Measurements from ENCODE around the gene KMT5C. TPM values are rescaled to one million over a fixed set of nuclear protein-coding genes. Genes with fewer than 3 reads are reported as not detected.
A peak's percentile ranks its signal among the peaks of the same experiment; 100 is the strongest.

The KMT5C gene
- total RNA-seq, 1 experiment from 2014 or later, result 63.1 TPM

GRCh38 chr19:55316646-55317045 lies 23.0 kb upstream of the KMT5C start:
- Mint-ChIP-seq H3K4me1 (peaks cover 9% of the 10 kb centered on the region), H3K27me3 (ENCODE audit: low read depth) (peaks cover 12% of the 10 kb centered on the region), H3K9me3 (no peaks in the 10 kb centered on the region), H3K27ac (no peak overlapping the region), H3K4me3 (no peak overlapping the region), H3K36me3 (no peaks in the 10 kb centered on the region)
- CTCF ChIA-PET, result interaction anchor here (0.8 to 1.6 kb wide), 2 partner anchors 15 to 32 kb away, joined by 3 to 7 read pairs; no protein-coding TSS in a partner anchor
- no peak for ATAC-seq
- TF ChIP-seq FOXK1 (CRISPR knock-in tag; IDR thresholded peaks at IDR 0.05) (no peak), NFATC4 (CRISPR knock-in tag; IDR thresholded peaks at IDR 0.05) (no peak)
- POLR2A ChIA-PET, result no interaction called here
- DNase-seq (ENCODE audit: low spot score), result no peak

DNA sequence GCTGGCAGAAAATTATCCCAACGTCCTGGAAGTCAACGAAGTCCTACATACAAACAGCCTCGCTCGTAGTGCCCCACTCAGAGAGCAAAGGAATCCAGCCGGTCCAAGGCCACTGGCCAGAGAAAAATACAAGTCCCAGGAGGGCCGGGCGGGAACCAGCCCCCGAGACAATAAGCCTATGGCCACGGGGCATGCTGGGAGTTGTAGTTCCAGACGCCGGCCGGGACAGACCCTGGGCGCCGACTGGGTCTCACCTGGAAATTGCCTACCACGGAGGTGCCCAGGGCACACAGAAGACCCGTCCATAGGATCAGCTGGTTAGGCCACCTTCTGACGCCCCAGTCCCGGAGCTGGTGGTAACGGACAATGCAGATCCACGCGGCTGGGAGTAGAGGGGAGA lies 19.9 kb upstream of the KMT5C start:
- ATAC-seq, result peak; percentile 98
- Mint-ChIP-seq H3K36me3 (no peaks in the 10 kb centered on the region), H3K4me3 (peak overlapping the region; percentile 71), H3K4me1 (peaks cover 18% of the 10 kb centered on the region), H3K27ac (peak overlapping the region; percentile 39), H3K27me3 (ENCODE audit: low read depth) (peaks cover 27% of the 10 kb centered on the region), H3K9me3 (no peaks in the 10 kb centered on the region)
- DNase-seq (ENCODE audit: low spot score), result peak; percentile 93
- ChIA-PET POLR2A (interaction anchor here (0.6 to 1.3 kb wide), 2 partner anchors 19 to 125 kb away, joined by 3 read pairs; no protein-coding TSS in a partner anchor), CTCF (interaction anchor here (1.2 to 3.4 kb wide), 4 partner anchors 18 to 154 kb away, joined by 3 to 26 read pairs (median 6); partner anchors contain the start of genes DNAAF3 and KMT5C)
- TF ChIP-seq TP53 (CRISPR knock-in tag; IDR thresholded peaks at IDR 0.05) (no peak), RORB (CRISPR knock-in tag; IDR thresholded peaks at IDR 0.05) (no peak), CREB1 (CRISPR knock-in tag; IDR thresholded peaks at IDR 0.05) (no peak), ZNF121 (CRISPR knock-in tag; IDR thresholded peaks at IDR 0.05) (no peak), ETV6 (CRISPR knock-in tag; IDR thresholded peaks at IDR 0.05) (no peak)
- TF ChIP-seq, protein P1, sequence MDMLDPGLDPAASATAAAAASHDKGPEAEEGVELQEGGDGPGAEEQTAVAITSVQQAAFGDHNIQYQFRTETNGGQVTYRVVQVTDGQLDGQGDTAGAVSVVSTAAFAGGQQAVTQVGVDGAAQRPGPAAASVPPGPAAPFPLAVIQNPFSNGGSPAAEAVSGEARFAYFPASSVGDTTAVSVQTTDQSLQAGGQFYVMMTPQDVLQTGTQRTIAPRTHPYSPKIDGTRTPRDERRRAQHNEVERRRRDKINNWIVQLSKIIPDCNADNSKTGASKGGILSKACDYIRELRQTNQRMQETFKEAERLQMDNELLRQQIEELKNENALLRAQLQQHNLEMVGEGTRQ (CRISPR knock-in tag; IDR thresholded peaks at IDR 0.05), result 0 out of 2 replicates have a peak, but pooled peaks have one; percentile 19

GRCh38 chr19:55320844-55321419 lies 18.7 kb upstream of the KMT5C start:
- ATAC-seq (no peak), DNase-seq (ENCODE audit: low spot score) (no peak)
- no peak for TF ChIP-seq IRF2 (CRISPR knock-in tag; IDR thresholded peaks at IDR 0.05; ENCODE audit: borderline replicate concordance, low read depth)
- TF ChIP-seq, protein P2, sequence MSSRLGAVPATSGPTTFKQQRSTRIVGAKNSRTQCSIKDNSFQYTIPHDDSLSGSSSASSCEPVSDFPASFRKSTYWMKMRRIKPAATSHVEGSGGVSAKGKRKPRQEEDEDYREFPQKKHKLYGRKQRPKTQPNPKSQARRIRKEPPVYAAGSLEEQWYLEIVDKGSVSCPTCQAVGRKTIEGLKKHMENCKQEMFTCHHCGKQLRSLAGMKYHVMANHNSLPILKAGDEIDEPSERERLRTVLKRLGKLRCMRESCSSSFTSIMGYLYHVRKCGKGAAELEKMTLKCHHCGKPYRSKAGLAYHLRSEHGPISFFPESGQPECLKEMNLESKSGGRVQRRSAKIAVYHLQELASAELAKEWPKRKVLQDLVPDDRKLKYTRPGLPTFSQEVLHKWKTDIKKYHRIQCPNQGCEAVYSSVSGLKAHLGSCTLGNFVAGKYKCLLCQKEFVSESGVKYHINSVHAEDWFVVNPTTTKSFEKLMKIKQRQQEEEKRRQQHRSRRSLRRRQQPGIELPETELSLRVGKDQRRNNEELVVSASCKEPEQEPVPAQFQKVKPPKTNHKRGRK (CRISPR knock-in tag; IDR thresholded peaks at IDR 0.05; ENCODE audit: borderline replicate concordance), result no peak
- no peak for TF ChIP-seq NR1H2 (CRISPR knock-in tag; IDR thresholded peaks at IDR 0.05)
- no peak for TF ChIP-seq GABPB1 (CRISPR knock-in tag; IDR thresholded peaks at IDR 0.05)
- TF ChIP-seq, protein P3, sequence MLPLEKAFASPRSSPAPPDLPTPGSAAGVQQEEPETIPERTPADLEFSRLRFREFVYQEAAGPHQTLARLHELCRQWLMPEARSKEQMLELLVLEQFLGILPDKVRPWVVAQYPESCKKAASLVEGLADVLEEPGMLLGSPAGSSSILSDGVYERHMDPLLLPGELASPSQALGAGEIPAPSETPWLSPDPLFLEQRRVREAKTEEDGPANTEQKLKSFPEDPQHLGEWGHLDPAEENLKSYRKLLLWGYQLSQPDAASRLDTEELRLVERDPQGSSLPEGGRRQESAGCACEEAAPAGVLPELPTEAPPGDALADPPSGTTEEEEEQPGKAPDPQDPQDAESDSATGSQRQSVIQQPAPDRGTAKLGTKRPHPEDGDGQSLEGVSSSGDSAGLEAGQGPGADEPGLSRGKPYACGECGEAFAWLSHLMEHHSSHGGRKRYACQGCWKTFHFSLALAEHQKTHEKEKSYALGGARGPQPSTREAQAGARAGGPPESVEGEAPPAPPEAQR (CRISPR knock-in tag; IDR thresholded peaks at IDR 0.05), result no peak
- TF ChIP-seq FOXJ3 (CRISPR knock-in tag; IDR thresholded peaks at IDR 0.05; ENCODE audit: borderline replicate concordance), result no peak
- ChIA-PET POLR2A (interaction anchor here (0.5 to 1.3 kb wide), 2 partner anchors 18 to 56 kb away, joined by 3 read pairs; no protein-coding TSS in a partner anchor), CTCF (interaction anchor here (0.7 to 3.4 kb wide), 11 partner anchors 8 to 161 kb away, joined by 3 to 26 read pairs (median 5); partner anchors contain the start of genes DNAAF3, HSPBP1, KMT5C and TMEM238)
- no peaks in the 10 kb centered on the region for H3K9me3 Mint-ChIP-seq
- H3K4me1 Mint-ChIP-seq, result peaks cover 18% of the 10 kb centered on the region
- H3K4me3 Mint-ChIP-seq, result no peak overlapping the region
- no peaks in the 10 kb centered on the region for H3K36me3 Mint-ChIP-seq
- peaks cover 26% of the 10 kb centered on the region for H3K27me3 Mint-ChIP-seq (ENCODE audit: low read depth)
- H3K27ac Mint-ChIP-seq, result no peak overlapping the region

DNA sequence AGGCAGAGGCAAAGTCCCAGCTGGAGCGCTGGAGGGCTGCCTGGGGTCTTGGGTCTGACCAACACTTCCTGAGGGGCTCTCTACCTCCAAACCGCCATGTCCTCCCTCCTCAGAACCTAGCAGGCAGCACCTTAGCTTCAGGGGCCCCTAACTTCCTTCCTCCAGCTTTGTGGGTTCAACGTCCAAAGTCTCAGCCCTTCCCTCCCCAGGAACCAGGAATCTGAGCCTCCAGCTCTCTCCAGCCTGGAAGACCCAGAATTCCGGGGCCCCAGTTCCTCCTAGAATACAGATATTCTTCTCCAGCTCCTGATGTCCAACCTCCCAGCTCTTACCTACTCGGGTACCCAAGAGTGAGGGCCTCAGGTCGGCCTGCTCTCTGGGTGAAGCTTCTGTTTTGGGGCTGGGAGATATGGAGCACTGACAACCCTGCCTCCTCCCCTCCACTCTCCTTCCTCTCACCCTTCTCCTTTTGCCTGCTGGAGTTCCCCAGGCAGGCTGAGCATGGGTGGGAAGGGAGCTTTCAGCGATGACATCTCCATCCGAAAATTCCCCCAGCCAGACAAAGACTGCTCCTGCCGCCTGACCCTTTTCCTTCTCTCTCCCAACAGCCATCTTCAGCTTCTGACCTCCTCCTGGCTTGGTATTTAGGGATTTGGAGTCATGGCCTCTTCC lies 18.1 kb upstream of the KMT5C start:
- no peak for DNase-seq (ENCODE audit: low spot score)
- POLR2A ChIA-PET, result interaction anchor here (1.2 kb wide), 1 partner anchor 27 kb away, joined by 6 read pairs; no protein-coding TSS in a partner anchor
- no peak for ATAC-seq
- peaks cover 18% of the 10 kb centered on the region for H3K4me1 Mint-ChIP-seq
- no peaks in the 10 kb centered on the region for H3K36me3 Mint-ChIP-seq
- H3K9me3 Mint-ChIP-seq, result no peaks in the 10 kb centered on the region
- H3K27me3 Mint-ChIP-seq (ENCODE audit: low read depth), result peaks cover 21% of the 10 kb centered on the region
- CTCF ChIA-PET, result interaction anchor here (0.7 to 3.4 kb wide), 9 partner anchors 9 to 161 kb away, joined by 3 to 26 read pairs (median 6); partner anchors contain the start of genes HSPBP1, KMT5C and TMEM238
- no peak overlapping the region for H3K4me3 Mint-ChIP-seq
- no peak overlapping the region for H3K27ac Mint-ChIP-seq
- no peak for TF ChIP-seq NR2C2 (CRISPR knock-in tag; IDR thresholded peaks at IDR 0.05)
- TF ChIP-seq, protein P4, sequence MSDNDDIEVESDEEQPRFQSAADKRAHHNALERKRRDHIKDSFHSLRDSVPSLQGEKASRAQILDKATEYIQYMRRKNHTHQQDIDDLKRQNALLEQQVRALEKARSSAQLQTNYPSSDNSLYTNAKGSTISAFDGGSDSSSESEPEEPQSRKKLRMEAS (CRISPR knock-in tag; IDR thresholded peaks at IDR 0.05), result no peak
- TF ChIP-seq, protein P5, sequence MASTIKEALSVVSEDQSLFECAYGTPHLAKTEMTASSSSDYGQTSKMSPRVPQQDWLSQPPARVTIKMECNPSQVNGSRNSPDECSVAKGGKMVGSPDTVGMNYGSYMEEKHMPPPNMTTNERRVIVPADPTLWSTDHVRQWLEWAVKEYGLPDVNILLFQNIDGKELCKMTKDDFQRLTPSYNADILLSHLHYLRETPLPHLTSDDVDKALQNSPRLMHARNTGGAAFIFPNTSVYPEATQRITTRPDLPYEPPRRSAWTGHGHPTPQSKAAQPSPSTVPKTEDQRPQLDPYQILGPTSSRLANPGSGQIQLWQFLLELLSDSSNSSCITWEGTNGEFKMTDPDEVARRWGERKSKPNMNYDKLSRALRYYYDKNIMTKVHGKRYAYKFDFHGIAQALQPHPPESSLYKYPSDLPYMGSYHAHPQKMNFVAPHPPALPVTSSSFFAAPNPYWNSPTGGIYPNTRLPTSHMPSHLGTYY (CRISPR knock-in tag; IDR thresholded peaks at IDR 0.05), result no peak
- TF ChIP-seq, protein P6, sequence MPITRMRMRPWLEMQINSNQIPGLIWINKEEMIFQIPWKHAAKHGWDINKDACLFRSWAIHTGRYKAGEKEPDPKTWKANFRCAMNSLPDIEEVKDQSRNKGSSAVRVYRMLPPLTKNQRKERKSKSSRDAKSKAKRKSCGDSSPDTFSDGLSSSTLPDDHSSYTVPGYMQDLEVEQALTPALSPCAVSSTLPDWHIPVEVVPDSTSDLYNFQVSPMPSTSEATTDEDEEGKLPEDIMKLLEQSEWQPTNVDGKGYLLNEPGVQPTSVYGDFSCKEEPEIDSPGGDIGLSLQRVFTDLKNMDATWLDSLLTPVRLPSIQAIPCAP (CRISPR knock-in tag; IDR thresholded peaks at IDR 0.05), result no peak
- TF ChIP-seq, protein P2 (CRISPR knock-in tag; IDR thresholded peaks at IDR 0.05; ENCODE audit: borderline replicate concordance), result no peak
